Activated T-helper 2 cell treated with anti-CD3 and anti-CD28 coated beads, Interferon-gamma antibody, Interleukin-2, Interleukin-4, amounts not matched to agents 10 μg/mL and 5 μg/mL and 100 μg/mL, durations not matched to agents 14 hours and 24 hours and 36 hours (primary cell): Measurements from ENCODE around the gene POLE. TPM values are rescaled to one million over a fixed set of nuclear protein-coding genes. Genes with fewer than 3 reads are reported as not detected.

Experiments
- DNase-seq: peaks from one replicate; pipeline ENCODE4 v3.0.0; 2021; ENCODE audit warnings: low spot score
- H3K27ac Mint-ChIP-seq: one replicate; pipeline ENCODE4 v1.8.0; 2021; ENCODE audit warnings: mixed read lengths
- H3K27me3 Mint-ChIP-seq: one replicate; pipeline ENCODE4 v1.8.0; 2021; ENCODE audit warnings: low read depth, mixed read lengths
- H3K36me3 Mint-ChIP-seq: one replicate; pipeline ENCODE4 v1.8.0; 2021; ENCODE audit warnings: low read depth, mixed read lengths
- H3K4me1 Mint-ChIP-seq: one replicate; pipeline ENCODE4 v1.8.0; 2021; ENCODE audit warnings: low read depth, mixed read lengths
- H3K4me3 Mint-ChIP-seq: one replicate; pipeline ENCODE4 v1.8.0; 2021; ENCODE audit warnings: low read depth, mild to moderate bottlenecking, moderate library complexity, mixed read lengths
- H3K9me3 Mint-ChIP-seq: one replicate; pipeline ENCODE4 v1.8.0; 2021; ENCODE audit warnings: mixed read lengths
- intact Hi-C: fragments of 100-400 bp; cut with micrococcal nuclease; formaldehyde crosslinking; loops from one replicate; pipeline ENCODE4 v1.15.1; 2023
- total RNA-seq: library from RNA; stranded (reverse); gene quantifications from 2 replicates; pipeline ENCODE4 v1.2.3, GENCODE V29; 2022

POLE gene
- total RNA-seq, 1 donor from 2014 or later: 159 TPM

- H3K4me3 Mint-ChIP-seq: peak overlapping the region; percentile 31
These were observed 3.0 kb upstream of the POLE start for GRCh38 chr12:132690112-132690511.

GRCh38 chr12:132689227-132689626 lies 2.1 kb upstream of the POLE start:
- no peak for DNase-seq
- Mint-ChIP-seq H3K4me3 (peak overlapping the region; percentile 63), H3K36me3 (peaks cover 27% of the 10 kb centered on the region), H3K4me1 (peaks cover 17% of the 10 kb centered on the region), H3K27me3 (no peaks in the 10 kb centered on the region), H3K9me3 (no peaks in the 10 kb centered on the region), H3K27ac (no peak overlapping the region)
- intact Hi-C loops: no loop called here

More at GRCh38 chr12:132690112-132690511, 3.0 kb upstream of the POLE start:
- peaks cover 15% of the 10 kb centered on the region for H3K4me1 Mint-ChIP-seq
- H3K27me3 Mint-ChIP-seq: no peaks in the 10 kb centered on the region
- no peak overlapping the region for H3K27ac Mint-ChIP-seq
- no peaks in the 10 kb centered on the region for H3K9me3 Mint-ChIP-seq
- peaks cover 25% of the 10 kb centered on the region for H3K36me3 Mint-ChIP-seq
- DNase-seq: no peak
- intact Hi-C loops: no loop called here

- Mint-ChIP-seq H3K36me3 (peaks cover 34% of the 10 kb centered on the region), H3K9me3 (no peaks in the 10 kb centered on the region), H3K27me3 (no peaks in the 10 kb centered on the region), H3K4me1 (peaks cover 22% of the 10 kb centered on the region), H3K4me3 (peak overlapping the region; percentile 82), H3K27ac (no peak overlapping the region)
- no peak for DNase-seq
- intact Hi-C loops: loop anchor here (1.0 to 2.0 kb wide), 3 partner anchors 23 to 222 kb away; partner anchors contain the start of genes ANKLE2 and PGAM5
These were observed 324 bp downstream of the POLE start for GRCh38 chr12:132686825-132687210.

GRCh38 chr12:132685400-132685799 lies 1.7 kb downstream of the POLE start:
- H3K4me1 Mint-ChIP-seq: peaks cover 25% of the 10 kb centered on the region
- peak overlapping the region; percentile 68 for H3K27ac Mint-ChIP-seq
- H3K27me3 Mint-ChIP-seq: no peaks in the 10 kb centered on the region
- H3K36me3 Mint-ChIP-seq: peaks cover 31% of the 10 kb centered on the region
- intact Hi-C loops: no loop called here
- H3K4me3 Mint-ChIP-seq: peak overlapping the region; percentile 74
- DNase-seq: no peak
- no peaks in the 10 kb centered on the region for H3K9me3 Mint-ChIP-seq

DNA sequence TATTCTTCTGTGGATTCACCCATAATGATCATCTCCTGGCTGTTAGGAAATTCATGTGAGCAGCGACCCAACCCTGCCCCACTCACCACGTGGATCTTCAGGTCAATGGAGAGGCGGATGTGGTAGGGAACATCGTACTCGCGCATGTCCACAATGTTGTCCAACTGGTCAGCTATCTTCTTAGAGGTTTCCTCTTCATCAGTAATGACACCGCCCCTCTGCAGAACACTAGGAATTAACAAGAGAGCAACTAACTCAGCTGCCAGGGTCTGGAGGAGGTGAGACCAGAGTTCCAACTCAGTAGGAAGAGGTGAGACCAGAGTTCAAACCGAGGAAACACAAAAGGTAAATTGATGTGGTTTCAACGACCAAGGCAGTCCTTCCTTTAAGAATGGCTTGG lies 9.7 kb downstream of the POLE start:
- no peak for DNase-seq
- Mint-ChIP-seq H3K27ac (no peak overlapping the region), H3K27me3 (no peaks in the 10 kb centered on the region), H3K36me3 (peaks cover 76% of the 10 kb centered on the region), H3K4me3 (no peak overlapping the region), H3K9me3 (no peaks in the 10 kb centered on the region), H3K4me1 (peaks cover 3% of the 10 kb centered on the region)
- intact Hi-C loops: no loop called here

GRCh38 chr12:132675757-132676432 lies 11.2 kb downstream of the POLE start:
- DNase-seq: no peak
- no peaks in the 10 kb centered on the region for H3K27me3 Mint-ChIP-seq
- peaks cover 2% of the 10 kb centered on the region for H3K4me1 Mint-ChIP-seq
- intact Hi-C loops: no loop called here
- H3K4me3 Mint-ChIP-seq: no peak overlapping the region
- H3K36me3 Mint-ChIP-seq: peaks cover 83% of the 10 kb centered on the region
- no peaks in the 10 kb centered on the region for H3K9me3 Mint-ChIP-seq
- H3K27ac Mint-ChIP-seq: no peak overlapping the region

- intact Hi-C loops: no loop called here
- no peak overlapping the region for H3K27ac Mint-ChIP-seq
- H3K27me3 Mint-ChIP-seq: no peaks in the 10 kb centered on the region
- H3K4me3 Mint-ChIP-seq: no peak overlapping the region
- H3K36me3 Mint-ChIP-seq: peaks cover 78% of the 10 kb centered on the region
- H3K4me1 Mint-ChIP-seq: no peaks in the 10 kb centered on the region
- H3K9me3 Mint-ChIP-seq: no peaks in the 10 kb centered on the region
- no peak for DNase-seq
These were observed 12.6 kb downstream of the POLE start for GRCh38 chr12:132674561-132674960.

GRCh38 chr12:132673288-132674179 lies 13.6 kb downstream of the POLE start:
- Mint-ChIP-seq H3K4me3 (no peak overlapping the region), H3K27me3 (no peaks in the 10 kb centered on the region), H3K9me3 (no peaks in the 10 kb centered on the region), H3K27ac (no peak overlapping the region), H3K4me1 (no peaks in the 10 kb centered on the region), H3K36me3 (peaks cover 77% of the 10 kb centered on the region)
- intact Hi-C loops: no loop called here
- DNase-seq: no peak

- Mint-ChIP-seq H3K4me1 (no peaks in the 10 kb centered on the region), H3K27ac (no peak overlapping the region), H3K4me3 (no peak overlapping the region), H3K9me3 (no peaks in the 10 kb centered on the region), H3K27me3 (no peaks in the 10 kb centered on the region), H3K36me3 (peaks cover 83% of the 10 kb centered on the region)
- intact Hi-C loops: no loop called here
- DNase-seq: no peak
These were observed 14.5 kb downstream of the POLE start for GRCh38 chr12:132672678-132673077.

- H3K27ac Mint-ChIP-seq: no peak overlapping the region
- H3K36me3 Mint-ChIP-seq: peaks cover 83% of the 10 kb centered on the region
- H3K9me3 Mint-ChIP-seq: no peaks in the 10 kb centered on the region
- no peaks in the 10 kb centered on the region for H3K27me3 Mint-ChIP-seq
- no peaks in the 10 kb centered on the region for H3K4me1 Mint-ChIP-seq
- intact Hi-C loops: no loop called here
- H3K4me3 Mint-ChIP-seq: no peak overlapping the region
- DNase-seq: no peak
These were observed 15.0 kb downstream of the POLE start for GRCh38 chr12:132672116-132672515.

DNA sequence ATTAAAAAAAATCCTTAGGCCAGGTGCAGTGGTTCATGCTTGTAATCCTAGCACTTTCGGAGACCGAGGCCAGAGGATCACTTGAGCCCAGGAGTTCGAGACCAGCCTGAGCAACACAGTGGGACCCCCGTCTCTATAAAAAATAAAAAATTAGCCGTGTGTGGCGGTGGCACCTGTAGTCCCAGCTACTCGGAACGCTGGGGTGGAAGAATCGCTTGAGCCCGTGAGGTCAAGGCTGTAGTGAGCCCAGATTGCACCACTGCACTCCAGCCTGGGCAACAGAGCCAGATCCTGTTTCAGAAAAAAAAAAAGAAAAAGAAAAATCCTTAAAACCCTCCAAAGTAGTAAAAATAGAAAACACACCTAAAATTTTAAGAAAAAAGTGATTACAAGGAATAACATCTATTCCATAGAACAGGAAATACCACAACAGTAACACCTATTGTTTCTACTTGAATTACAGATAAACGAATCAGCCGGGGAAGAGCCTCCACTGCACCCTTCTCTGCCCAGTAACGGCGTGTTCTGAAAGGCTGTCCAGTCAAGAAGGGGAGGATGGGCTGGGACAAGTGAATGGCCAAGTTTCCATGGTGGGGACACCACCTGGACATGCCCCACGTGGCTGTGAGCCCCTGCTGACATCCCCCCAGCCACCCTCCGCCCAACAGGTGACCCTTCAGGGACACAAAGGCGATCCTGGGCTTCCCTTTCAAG lies 17.8 kb downstream of the POLE start:
- Mint-ChIP-seq H3K27me3 (no peaks in the 10 kb centered on the region), H3K9me3 (no peaks in the 10 kb centered on the region), H3K36me3 (peaks cover 81% of the 10 kb centered on the region), H3K27ac (no peak overlapping the region), H3K4me3 (no peak overlapping the region), H3K4me1 (no peaks in the 10 kb centered on the region)
- intact Hi-C loops: no loop called here
- no peak for DNase-seq

DNA sequence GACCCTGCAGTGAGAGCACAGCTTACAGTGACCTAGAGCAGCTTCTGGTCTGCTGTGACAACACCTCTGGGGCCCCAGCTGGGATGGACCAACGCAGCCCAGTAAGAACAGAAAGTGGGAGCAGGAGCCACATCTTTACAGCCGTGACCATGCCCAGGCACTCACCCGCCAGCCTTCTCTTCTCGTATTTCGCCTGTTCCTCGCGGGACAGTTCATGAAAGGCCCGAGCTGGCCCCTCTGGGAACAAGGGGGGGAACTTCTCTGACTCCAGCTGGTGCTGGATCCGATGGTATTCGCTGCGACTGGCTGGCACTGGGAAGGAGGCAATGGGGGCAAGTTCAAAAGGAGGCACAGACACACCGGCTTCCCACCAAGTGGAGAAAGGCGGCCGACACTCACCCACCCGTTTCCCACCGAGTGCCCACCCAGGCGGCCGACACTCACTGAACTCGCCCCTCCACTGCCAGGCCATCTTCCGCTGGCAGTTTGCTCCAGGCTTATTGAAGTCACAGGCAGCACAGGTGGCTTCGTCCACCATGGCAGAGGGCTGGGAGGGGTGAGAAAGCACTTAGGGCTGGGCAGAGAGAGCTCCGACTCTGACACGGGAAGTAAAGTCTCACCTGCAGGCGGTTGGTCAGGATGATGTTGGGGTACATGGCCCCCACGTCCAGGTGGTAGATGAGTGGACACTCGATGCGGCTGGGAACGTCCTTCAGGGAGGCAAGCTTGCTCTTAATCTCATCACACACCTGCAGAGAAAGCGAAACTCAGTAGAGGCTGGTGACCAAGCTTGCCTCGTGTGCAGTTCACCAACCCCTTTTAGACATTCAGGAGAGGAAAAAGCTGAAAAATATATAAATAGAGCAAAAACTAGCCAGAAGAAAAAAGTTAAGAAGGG lies 18.7 kb downstream of the POLE start:
- H3K36me3 Mint-ChIP-seq: peaks cover 78% of the 10 kb centered on the region
- H3K9me3 Mint-ChIP-seq: no peaks in the 10 kb centered on the region
- no peak overlapping the region for H3K27ac Mint-ChIP-seq
- intact Hi-C loops: no loop called here
- DNase-seq: no peak
- no peaks in the 10 kb centered on the region for H3K27me3 Mint-ChIP-seq
- H3K4me3 Mint-ChIP-seq: no peak overlapping the region
- peaks cover under 1% of the 10 kb centered on the region for H3K4me1 Mint-ChIP-seq
